Nephron progenitor cell (in vitro differentiated cells): ENCODE data around the gene CHRNG.

Experiments used
- DNase-seq: peaks from one replicate; pipeline ENCODE4 v3.0.0; 2021
- H3K27ac Mint-ChIP-seq: 2 replicates; pipeline ENCODE4 v1.8.0; 2021; ENCODE audit warnings: mild to moderate bottlenecking, moderate library complexity, mixed read lengths
- H3K27me3 Mint-ChIP-seq: 2 replicates; pipeline ENCODE4 v1.8.0; 2021; ENCODE audit warnings: mild to moderate bottlenecking, low read depth, mixed read lengths; ENCODE audit not compliant: poor library complexity
- H3K36me3 Mint-ChIP-seq: 2 replicates; pipeline ENCODE4 v1.8.0; 2021; ENCODE audit warnings: low read depth, mixed read lengths
- H3K4me1 Mint-ChIP-seq: 2 replicates; pipeline ENCODE4 v1.8.0; 2021; ENCODE audit warnings: mixed read lengths
- H3K4me3 Mint-ChIP-seq: 2 replicates; pipeline ENCODE4 v1.8.0; 2021; ENCODE audit warnings: mild to moderate bottlenecking, moderate library complexity, mixed read lengths
- H3K9me3 Mint-ChIP-seq: 2 replicates; pipeline ENCODE4 v1.8.0; 2021; ENCODE audit warnings: mild to moderate bottlenecking, moderate library complexity, mixed read lengths
- CTCF ChIP-seq: fragments of 200-600 bp; sonication (generic); IDR thresholded peaks from 2 replicates; pipeline ENCODE4 v1.5.0; 2021; ENCODE audit warnings: antibody characterized with exemption

CHRNG gene

GRCh38 chr2:232508251-232508650 is 31.2 kb upstream of the CHRNG start:
- no peaks in the 10 kb centered on the region for H3K9me3 Mint-ChIP-seq
- no peaks in the 10 kb centered on the region for H3K36me3 Mint-ChIP-seq
- peaks cover 93% of the 10 kb centered on the region for H3K4me1 Mint-ChIP-seq
- TF ChIP-seq CTCF = no peak
- peaks cover 33% of the 10 kb centered on the region for H3K27me3 Mint-ChIP-seq
- DNase-seq = no peak
- no peak overlapping the region for H3K27ac Mint-ChIP-seq
- no peak overlapping the region for H3K4me3 Mint-ChIP-seq

- H3K27ac Mint-ChIP-seq = no peak overlapping the region
- TF ChIP-seq CTCF = no peak
- H3K27me3 Mint-ChIP-seq = peaks cover 39% of the 10 kb centered on the region
- no peak overlapping the region for H3K4me3 Mint-ChIP-seq
- H3K4me1 Mint-ChIP-seq = peaks cover 88% of the 10 kb centered on the region
- H3K9me3 Mint-ChIP-seq = no peaks in the 10 kb centered on the region
- no peak for DNase-seq
- no peaks in the 10 kb centered on the region for H3K36me3 Mint-ChIP-seq
Observed at GRCh38 chr2:232511336-232511890, 28.1 kb upstream of the CHRNG start.

- DNase-seq = peak; percentile 51
Observed at GRCh38 chr2:232512602-232513001, 26.9 kb upstream of the CHRNG start.

GRCh38 chr2:232513353-232513752 is 26.1 kb upstream of the CHRNG start:
- Mint-ChIP-seq H3K9me3 (no peaks in the 10 kb centered on the region), H3K4me3 (no peak overlapping the region), H3K36me3 (no peaks in the 10 kb centered on the region), H3K4me1 (peaks cover 79% of the 10 kb centered on the region), H3K27me3 (peaks cover 58% of the 10 kb centered on the region), H3K27ac (no peak overlapping the region)
- TF ChIP-seq CTCF = no peak
- DNase-seq = no peak

More at GRCh38 chr2:232512602-232513001, 26.9 kb upstream of the CHRNG start:
- peak overlapping the region; percentile 42 for H3K27ac Mint-ChIP-seq
- H3K9me3 Mint-ChIP-seq = no peaks in the 10 kb centered on the region
- no peak for TF ChIP-seq CTCF
- no peaks in the 10 kb centered on the region for H3K36me3 Mint-ChIP-seq
- H3K4me1 Mint-ChIP-seq = peaks cover 84% of the 10 kb centered on the region
- H3K27me3 Mint-ChIP-seq = peaks cover 50% of the 10 kb centered on the region
- H3K4me3 Mint-ChIP-seq = no peak overlapping the region

GRCh38 chr2:232515639-232516038 is 23.9 kb upstream of the CHRNG start:
- H3K4me3 Mint-ChIP-seq = no peak overlapping the region
- DNase-seq = no peak
- no peak overlapping the region for H3K27ac Mint-ChIP-seq
- peaks cover 74% of the 10 kb centered on the region for H3K27me3 Mint-ChIP-seq
- H3K36me3 Mint-ChIP-seq = no peaks in the 10 kb centered on the region
- TF ChIP-seq CTCF = no peak
- no peaks in the 10 kb centered on the region for H3K9me3 Mint-ChIP-seq
- H3K4me1 Mint-ChIP-seq = peaks cover 76% of the 10 kb centered on the region

- DNase-seq = no peak
- H3K9me3 Mint-ChIP-seq = no peaks in the 10 kb centered on the region
- H3K4me1 Mint-ChIP-seq = peaks cover 70% of the 10 kb centered on the region
- no peak for TF ChIP-seq CTCF
- H3K4me3 Mint-ChIP-seq = no peak overlapping the region
- peaks cover 81% of the 10 kb centered on the region for H3K27me3 Mint-ChIP-seq
- H3K27ac Mint-ChIP-seq = no peak overlapping the region
- H3K36me3 Mint-ChIP-seq = no peaks in the 10 kb centered on the region
Observed at GRCh38 chr2:232516551-232516950, 22.9 kb upstream of the CHRNG start.
